ENCODE results near the gene MBNL2.
A peak's percentile ranks its signal among the peaks of the same experiment; 100 is the strongest.

- TF ChIP-seq POLR2A (IDR thresholded peaks at IDR 0.05) (no peak), CTCF (IDR thresholded peaks at IDR 0.05) (no peak), POLR2AphosphoS5 (IDR thresholded peaks at IDR 0.05) (peak; percentile 41)
Measured at GRCh38 chr13:97224544-97225300, 2.6 kb downstream of the MBNL2 start.
